ENCODE measurements around the gene C1QL2.

GRCh38 chr2:119207447-119207846, 48.9 kb upstream of the C1QL2 start:
- TF ChIP-seq CTCF (IDR thresholded peaks at IDR 0.05 in 8 of 11, conservative IDR thresholded peaks at IDR 0.05 in 3 of 11) (no peak), POLR2AphosphoS5 (IDR thresholded peaks at IDR 0.05) (no peak)

All from spleen (tissue), 7 donors.